OCI-LY7 (cell line): Measurements from ENCODE around the gene PER3.

Source experiments
- CTCF ChIP-seq: fragments of 200-600 bp; sonication (generic); conservative IDR thresholded peaks from 2 replicates; pipeline ENCODE4 v1.5.1; 2014; ENCODE audit warnings: mild to moderate bottlenecking, antibody characterized with exemption, low read length, moderate library complexity, mixed read lengths
- EZH2phosphoT487 ChIP-seq: fragments of 200-600 bp; sonication (generic); IDR thresholded peaks from 2 replicates; pipeline ENCODE4 v1.6.1; 2018; ENCODE audit warnings: low read depth, borderline replicate concordance, mild to moderate bottlenecking, mixed run types, antibody characterized with exemption, low read length, moderate library complexity, mixed read lengths

GRCh38 chr1:7839526-7839925 lies 55.4 kb downstream of the PER3 start:
- TF ChIP-seq CTCF: no peak
- TF ChIP-seq EZH2phosphoT487: no peak
